GDM1 (cell line): ENCODE data around the gene IQSEC3.
"Not testable (repeated sequence)": the region's sequence is repeated elsewhere in the genome, so short reads cannot be mapped to it uniquely, and the experiment has no call there.

Experiments
- DNase-seq: peaks from one replicate; lab custom pipeline; 2025; lab: John Stamatoyannopoulos, UW

IQSEC3 gene

GRCh38 chr12:111699-112493 lies 45.3 kb downstream of the IQSEC3 start:
- DNase-seq = no peak

GRCh38 chr12:113347-113746 lies 46.8 kb downstream of the IQSEC3 start:
- DNase-seq = no peak

DNA sequence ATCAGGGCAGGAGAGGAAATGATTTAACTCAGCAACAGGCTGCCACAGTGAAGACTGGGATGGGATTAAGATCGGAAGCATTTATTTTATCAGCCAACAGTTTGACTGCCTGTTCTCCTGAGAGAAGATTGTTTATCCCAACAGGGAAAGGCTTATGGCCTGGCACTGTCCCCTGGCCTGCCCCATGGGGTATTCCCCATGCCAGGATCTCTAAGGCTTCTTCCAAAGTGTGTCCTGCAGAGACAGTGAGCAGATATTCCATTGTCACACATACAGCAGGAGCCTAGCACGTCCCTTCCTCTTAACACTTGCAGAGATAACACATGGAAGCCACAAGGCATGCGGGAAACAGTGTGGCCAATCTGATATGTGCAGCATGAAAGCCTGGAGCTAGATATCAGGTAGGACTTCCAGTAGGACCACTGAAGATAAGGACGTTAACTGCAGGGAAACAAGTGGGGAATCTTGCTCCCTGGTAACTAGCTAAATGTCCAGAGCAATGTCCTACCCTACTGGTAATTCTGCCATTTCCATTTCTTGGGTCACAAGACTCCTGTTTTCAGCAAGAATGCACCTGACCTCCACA lies 48.2 kb downstream of the IQSEC3 start:
- DNase-seq = no peak

DNA sequence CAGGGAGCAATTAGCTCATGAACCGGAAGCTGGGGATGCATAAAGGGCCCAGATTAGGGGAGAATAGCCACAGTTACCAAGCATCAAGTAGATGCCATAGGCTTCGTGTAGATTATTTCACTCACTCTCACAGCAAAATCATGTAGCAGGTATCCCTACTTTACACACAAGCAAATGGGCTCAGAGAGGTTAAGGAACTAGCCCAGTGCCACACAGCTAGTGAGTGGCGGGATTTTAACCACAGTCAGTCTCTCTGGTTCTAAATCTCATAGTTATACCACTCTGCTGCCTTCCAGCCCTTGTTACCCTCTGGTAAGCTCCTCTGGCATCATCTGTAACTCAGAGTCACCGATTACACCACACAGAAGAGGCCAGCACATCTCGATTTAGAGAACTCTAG lies 49.0 kb downstream of the IQSEC3 start:
- DNase-seq = no peak

DNA sequence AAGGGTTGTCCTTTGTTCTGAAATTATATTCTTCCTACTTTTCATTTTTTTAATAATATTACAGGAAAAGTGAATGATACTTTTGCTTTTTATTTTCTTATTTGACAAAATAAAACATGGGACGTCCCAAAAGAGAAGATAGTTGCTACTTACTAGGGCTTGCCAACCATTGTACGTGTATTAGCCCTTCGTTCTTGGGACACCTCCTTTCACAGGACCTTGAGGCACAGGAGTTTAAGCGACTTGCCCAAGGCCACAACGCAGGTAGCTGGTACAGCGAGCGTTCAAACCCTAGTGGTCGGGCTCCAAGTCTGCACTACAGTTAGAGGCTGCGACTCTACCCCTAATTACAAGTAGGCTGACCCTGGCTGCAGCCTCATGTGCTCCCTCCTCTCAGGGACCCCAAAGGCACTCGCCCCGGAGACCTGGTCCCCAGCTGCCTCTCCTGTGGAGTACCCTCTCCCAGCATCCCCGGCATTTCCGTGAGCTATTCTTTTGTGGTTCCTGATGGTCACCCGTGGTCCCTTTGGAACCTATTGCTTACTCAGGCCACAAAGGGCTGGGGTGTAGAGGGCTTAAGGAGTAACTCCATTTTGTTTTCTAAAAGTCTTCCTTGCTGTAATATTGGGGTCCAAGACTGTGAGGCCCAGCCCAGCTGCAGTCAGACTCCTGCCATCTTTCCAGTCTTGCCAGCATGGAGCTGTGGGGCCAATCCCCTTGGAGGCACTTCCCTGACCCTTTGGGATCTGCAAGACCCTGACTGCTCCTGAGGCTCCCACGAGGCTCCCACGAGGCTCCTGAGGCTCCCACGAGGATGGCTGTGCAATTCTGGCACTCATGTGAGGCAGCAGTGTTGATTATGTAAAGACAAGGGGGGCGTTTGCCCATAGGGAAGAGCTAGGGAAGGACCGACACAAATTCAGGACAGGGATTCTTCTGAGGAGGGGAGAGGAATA lies 49.7 kb downstream of the IQSEC3 start:
- no peak for DNase-seq

- DNase-seq = no peak
Observed at GRCh38 chr12:117311-117710, 50.7 kb downstream of the IQSEC3 start.

- no peak for DNase-seq
Observed at GRCh38 chr12:117816-118345, 51.3 kb downstream of the IQSEC3 start.

DNA sequence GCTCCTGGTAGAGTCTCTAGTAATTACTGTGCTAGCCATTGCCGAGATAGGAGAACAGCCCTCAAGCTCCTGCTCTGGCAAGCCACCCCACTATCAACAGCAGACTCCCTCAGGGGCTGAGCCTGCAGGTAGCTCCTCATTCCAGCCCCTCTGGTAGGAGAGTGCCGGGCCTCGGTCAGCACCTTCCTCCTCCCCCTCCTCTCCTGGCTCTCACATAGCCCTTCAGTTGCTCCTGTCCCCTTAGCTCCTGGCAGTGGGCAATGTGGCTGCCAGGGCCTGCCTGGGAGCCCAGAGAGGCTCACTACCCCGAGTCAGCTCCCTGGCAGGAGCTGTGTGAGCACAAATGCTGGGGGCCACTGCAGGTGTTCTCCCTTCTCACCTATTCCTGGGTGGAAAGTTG lies 52.0 kb downstream of the IQSEC3 start:
- no peak for DNase-seq

DNA sequence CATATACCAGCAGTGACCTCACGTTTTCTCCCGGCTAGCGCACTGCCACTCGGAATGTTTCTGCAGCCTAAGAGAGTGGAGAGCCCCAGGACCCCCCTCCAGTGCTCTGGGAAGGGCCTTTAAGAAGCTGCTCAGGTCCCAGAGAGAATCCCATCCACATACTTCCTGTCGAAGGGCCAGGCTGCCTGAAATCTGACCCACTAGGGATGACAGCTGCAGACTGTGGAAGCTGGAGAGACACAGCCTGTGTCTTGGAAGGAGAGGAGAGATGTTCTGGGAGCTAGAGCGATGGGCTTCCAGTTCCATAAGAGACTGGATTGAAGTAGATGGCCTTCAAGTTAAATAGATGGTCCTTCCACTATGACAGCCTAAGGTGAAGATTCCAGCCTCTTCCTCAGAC lies 54.4 kb downstream of the IQSEC3 start:
- no peak for DNase-seq

DNA sequence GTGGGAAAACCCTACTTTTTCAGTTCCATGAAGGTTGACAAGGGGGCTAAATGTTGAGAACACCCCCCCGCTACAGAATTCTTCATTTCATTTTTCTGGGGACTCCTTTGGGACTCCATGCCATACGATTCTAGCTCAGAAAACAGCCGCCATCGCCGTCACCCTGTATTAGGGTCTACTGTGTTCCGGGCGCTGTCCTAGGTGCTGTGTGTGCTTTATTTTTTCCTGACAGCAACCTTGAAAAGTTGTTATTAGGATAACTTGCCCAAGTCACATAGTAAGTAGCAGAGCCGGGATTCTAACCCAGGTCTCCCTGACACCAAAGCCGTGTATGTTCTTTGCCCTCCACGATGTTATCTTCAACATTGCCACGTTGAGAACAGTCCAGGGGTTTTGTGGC lies 55.1 kb downstream of the IQSEC3 start:
- no peak for DNase-seq

- no peak for DNase-seq
Observed at GRCh38 chr12:125075-125474, 58.5 kb downstream of the IQSEC3 start.

DNA sequence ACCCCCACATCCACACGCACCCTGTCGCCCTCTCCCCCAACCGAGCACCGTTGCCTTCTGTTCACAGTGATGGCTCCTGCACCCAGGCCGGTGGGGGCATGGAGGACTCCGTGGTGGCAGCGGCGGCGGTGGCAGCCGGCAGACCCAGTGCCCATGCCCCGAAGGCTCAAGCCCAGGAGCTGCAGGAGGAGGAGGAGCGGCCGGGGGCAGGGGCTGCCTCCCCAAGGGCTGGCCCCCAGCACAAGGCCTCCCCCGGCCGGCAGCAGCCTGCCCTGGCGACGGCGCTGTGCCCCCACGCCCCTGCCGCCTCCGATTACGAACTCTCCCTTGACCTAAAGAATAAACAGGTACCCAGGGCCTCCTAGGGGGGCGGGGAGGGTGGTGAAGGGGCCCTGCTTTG lies 59.0 kb downstream of the IQSEC3 start:
- DNase-seq = no peak

- no peak for DNase-seq
Observed at GRCh38 chr12:128079-128478, 61.5 kb downstream of the IQSEC3 start.

- no peak for DNase-seq
Observed at GRCh38 chr12:129001-129400, 62.4 kb downstream of the IQSEC3 start.

GRCh38 chr12:130519-130918 lies 64.0 kb downstream of the IQSEC3 start:
- DNase-seq = no peak

- DNase-seq = no peak
Observed at GRCh38 chr12:131008-131407, 64.4 kb downstream of the IQSEC3 start.

GRCh38 chr12:131732-132495 lies 65.3 kb downstream of the IQSEC3 start:
- DNase-seq = no peak

DNA sequence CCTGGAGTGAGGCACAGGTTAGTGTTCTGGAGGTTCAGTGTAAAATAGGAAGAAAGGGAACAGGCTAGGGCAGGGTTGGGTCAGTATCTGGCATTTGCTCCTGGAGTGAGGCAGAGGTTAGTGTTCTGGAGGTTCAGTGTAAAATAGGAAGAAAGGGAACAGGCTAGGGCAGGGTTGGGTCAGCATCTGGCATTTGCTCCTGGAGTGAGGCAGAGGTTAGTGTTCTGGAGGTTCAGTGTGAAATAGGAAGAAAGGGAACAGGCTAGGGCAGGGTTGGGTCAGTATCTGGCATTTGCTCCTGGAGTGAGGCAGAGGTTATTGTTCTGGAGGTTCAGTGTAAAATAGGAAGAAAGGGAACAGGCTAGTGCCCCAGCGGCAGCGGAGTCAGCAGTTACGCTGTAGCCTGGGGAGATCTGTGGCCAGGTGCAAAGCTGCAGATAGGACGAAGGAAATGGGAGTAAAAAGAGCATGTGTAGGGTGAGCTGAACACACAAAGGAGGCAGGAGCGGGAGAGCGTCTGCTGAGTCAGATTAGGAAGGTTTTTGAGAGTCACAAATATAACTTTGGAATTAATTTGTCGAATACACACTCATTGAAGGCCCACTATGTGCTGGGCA lies 67.2 kb downstream of the IQSEC3 start:
- DNase-seq = not testable (repeated sequence)

GRCh38 chr12:135138-135537 lies 68.6 kb downstream of the IQSEC3 start:
- DNase-seq = no peak

DNA sequence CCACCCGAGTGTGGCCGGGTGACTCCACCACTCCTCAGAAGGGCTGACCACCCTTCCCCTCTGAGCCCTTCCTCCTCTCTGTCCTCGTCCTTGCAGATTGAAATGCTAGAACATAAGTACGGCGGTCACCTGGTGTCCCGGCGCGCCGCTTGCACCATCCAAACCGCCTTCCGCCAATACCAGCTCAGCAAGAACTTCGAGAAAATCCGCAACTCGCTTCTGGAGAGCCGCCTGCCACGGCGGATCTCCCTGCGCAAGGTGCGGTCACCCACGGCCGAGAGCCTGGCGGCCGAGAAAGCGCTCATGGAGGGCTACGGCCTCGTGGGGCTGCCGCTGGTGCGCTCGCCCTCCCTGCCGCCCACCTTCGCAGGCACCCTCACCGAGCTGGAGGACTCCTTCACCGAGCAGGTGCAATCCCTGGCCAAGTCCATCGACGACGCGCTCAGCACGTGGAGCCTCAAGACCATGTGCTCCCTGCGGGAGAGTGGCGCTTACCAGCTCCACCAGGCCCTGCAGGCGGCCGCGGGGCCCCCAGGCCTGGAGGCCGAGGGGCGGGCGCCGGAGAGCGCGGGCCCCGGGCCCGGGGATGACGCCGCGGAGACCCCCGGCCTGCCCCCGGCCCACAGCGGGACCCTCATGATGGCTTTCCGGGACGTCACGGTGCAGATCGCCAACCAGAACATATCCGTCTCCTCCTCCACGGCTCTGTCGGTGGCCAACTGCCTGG lies 71.8 kb downstream of the IQSEC3 start:
- no peak for DNase-seq
